Hepatocyte (in vitro differentiated cells): ENCODE measurements around the gene TPBGL. TPM values are rescaled to one million over a fixed set of nuclear protein-coding genes. Genes with fewer than 3 reads are reported as not detected.

Experiments used
- DNase-seq: peaks from one replicate; pipeline ENCODE4 v3.0.0-alpha.2; 2016; ENCODE audit warnings: low spot score
- H2AFZ ChIP-seq: fragments of 200-600 bp; sonication (generic); 2 replicates; pipeline ENCODE4 v1.6.0; 2016; ENCODE audit warnings: antibody characterized with exemption, mild to moderate bottlenecking
- H3K27ac ChIP-seq: fragments of 200-600 bp; sonication (generic); 2 replicates; pipeline ENCODE4 v1.5.1; 2016; ENCODE audit warnings: mild to moderate bottlenecking
- H3K27me3 ChIP-seq: fragments of 200-600 bp; sonication (generic); 2 replicates; pipeline ENCODE4 v1.6.1; 2016
- H3K36me3 ChIP-seq: fragments of 200-600 bp; sonication (generic); replicated peaks from 2 replicates; pipeline ENCODE4 v1.5.1; 2016; ENCODE audit warnings: low read depth; ENCODE audit not compliant: insufficient read depth
- H3K4me1 ChIP-seq: fragments of 200-600 bp; sonication (generic); 2 replicates; pipeline ENCODE4 v1.5.1; 2016; ENCODE audit warnings: mild to moderate bottlenecking, moderate library complexity; ENCODE audit not compliant: insufficient read depth
- H3K4me2 ChIP-seq: fragments of 200-600 bp; sonication (generic); 2 replicates; pipeline ENCODE4 v1.6.0; 2016
- H3K4me3 ChIP-seq: fragments of 200-600 bp; sonication (generic); 2 replicates; pipeline ENCODE4 v1.5.1; 2016; ENCODE audit warnings: mild to moderate bottlenecking
- H3K79me2 ChIP-seq: fragments of 200-600 bp; sonication (generic); 2 replicates; pipeline ENCODE4 v1.6.0; 2017; ENCODE audit warnings: mild to moderate bottlenecking
- H3K9me2 ChIP-seq: fragments of 200-600 bp; sonication (generic); replicated peaks from 2 replicates; pipeline ENCODE4 v1.6.0; 2017; ENCODE audit warnings: mild to moderate bottlenecking; ENCODE audit not compliant: insufficient read depth
- H3K9me3 ChIP-seq: fragments of 200-600 bp; sonication (generic); 2 replicates; pipeline ENCODE4 v1.5.1; 2016; ENCODE audit warnings: low read depth, mild to moderate bottlenecking
- H4K20me1 ChIP-seq: fragments of 200-600 bp; sonication (generic); 2 replicates; pipeline ENCODE4 v1.6.0; 2016; ENCODE audit warnings: mild to moderate bottlenecking; ENCODE audit not compliant: insufficient read depth, poor library complexity, severe bottlenecking
- CTCF ChIP-seq: fragments of 200-600 bp; sonication (generic); IDR thresholded peaks from 2 replicates; pipeline ENCODE4 v1.5.1; 2016; ENCODE audit warnings: antibody characterized with exemption, mild to moderate bottlenecking; ENCODE audit not compliant: poor library complexity
- EZH2 ChIP-seq: fragments of 200-600 bp; sonication (generic); IDR thresholded peaks from 2 replicates; pipeline ENCODE4 v1.6.1; 2016; ENCODE audit warnings: antibody characterized with exemption, mild to moderate bottlenecking, borderline replicate concordance
- EZH2phosphoT487 ChIP-seq: fragments of 200-600 bp; sonication (generic); IDR thresholded peaks from one replicate; pipeline ENCODE4 v1.6.1; 2018; ENCODE audit warnings: antibody characterized with exemption, mild to moderate bottlenecking, low read depth, moderate library complexity; ENCODE audit not compliant: unreplicated experiment, severe bottlenecking
- WGBS: methylation state at CpG from one replicate; pipeline ENCODE4 v1.1.6; 2016; ENCODE audit warnings: low lambda C conversion rate; ENCODE audit errors: missing lambda C conversion rate; 5-methylcytosine and 5-hydroxymethylcytosine counted together
- polyA plus RNA-seq: library from polyadenylated mRNA; unstranded; fragments of >200 nt; fragmentation: Nextera tagmentation; extraction: Ambion mirVana; gene quantifications from 2 replicates; pipeline ENCODE4 v1.2.1, GENCODE V29; 2016
- total RNA-seq: library from RNA; depleted of rRNA; stranded (reverse); fragments of >200 nt; gene quantifications from 2 replicates; pipeline ENCODE4 v1.2.3, GENCODE V29; 2014

The TPBGL gene
- total and polyA plus RNA-seq, 2 experiments from 2014 or later, result 0.12 TPM; not detected in 1

DNA sequence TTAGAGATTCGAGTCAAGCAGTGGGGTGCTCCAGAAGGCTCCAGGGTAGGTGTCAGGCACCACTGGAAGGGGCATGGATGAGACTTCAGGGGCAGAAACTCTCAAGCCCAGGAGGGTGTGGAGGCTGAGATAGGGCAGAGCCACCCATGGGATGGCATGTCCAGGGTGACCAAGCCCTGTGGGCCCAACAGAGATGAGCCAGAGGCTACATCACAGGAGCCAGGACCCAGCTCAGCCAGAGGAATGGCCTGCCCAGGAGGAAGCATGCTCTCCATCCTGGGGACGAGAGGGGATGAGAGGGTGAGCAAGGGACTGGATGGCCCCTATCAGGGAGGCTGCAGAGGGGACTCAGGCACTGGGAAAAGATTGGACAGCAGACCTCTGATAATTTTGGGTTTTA is 46.9 kb upstream of the TPBGL start:
- Histone ChIP-seq H3K4me2 (no peak overlapping the region), H3K27me3 (no peaks in the 10 kb centered on the region), H2AFZ (no peak overlapping the region), H3K9me2 (no peaks in the 10 kb centered on the region), H4K20me1 (no peaks in the 10 kb centered on the region), H3K27ac (no peak overlapping the region), H3K79me2 (no peaks in the 10 kb centered on the region), H3K4me1 (no peaks in the 10 kb centered on the region), H3K9me3 (no peaks in the 10 kb centered on the region), H3K36me3 (no peaks in the 10 kb centered on the region), H3K4me3 (no peak overlapping the region)
- TF ChIP-seq CTCF, result no peak
- TF ChIP-seq EZH2phosphoT487, result no peak
- 80% methylated on average over 2 of the region's 2 CpGs for WGBS
- no peak for DNase-seq

DNA sequence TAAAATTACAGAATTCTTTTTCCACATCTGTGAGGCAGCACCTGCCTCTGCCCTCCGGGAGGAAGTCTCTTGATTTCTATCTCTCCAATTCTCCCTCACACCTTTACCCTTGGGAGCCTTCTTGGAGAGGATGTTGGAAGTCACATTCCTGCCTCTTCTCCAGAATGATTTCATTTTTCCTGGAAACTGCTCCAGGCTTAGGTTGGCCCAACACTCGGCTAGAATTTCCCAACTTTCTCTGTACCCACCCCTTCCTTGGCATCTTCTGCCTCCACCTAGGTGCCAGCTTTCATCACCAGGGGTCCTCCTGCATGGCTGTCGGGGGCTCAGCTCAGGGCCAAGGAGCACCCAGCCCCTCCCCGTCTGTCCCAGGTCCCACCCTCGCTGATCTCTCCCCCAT is 46.4 kb upstream of the TPBGL start:
- Histone ChIP-seq H3K79me2 (no peaks in the 10 kb centered on the region), H3K27me3 (no peaks in the 10 kb centered on the region), H3K4me1 (no peaks in the 10 kb centered on the region), H3K4me2 (no peak overlapping the region), H4K20me1 (no peaks in the 10 kb centered on the region), H3K9me2 (no peaks in the 10 kb centered on the region), H3K4me3 (no peak overlapping the region), H3K27ac (no peak overlapping the region), H2AFZ (no peak overlapping the region), H3K9me3 (no peaks in the 10 kb centered on the region), H3K36me3 (no peaks in the 10 kb centered on the region)
- WGBS, result 69% methylated on average over 2 of the region's 5 CpGs
- no peak for DNase-seq
- TF ChIP-seq CTCF, result no peak
- TF ChIP-seq EZH2, result no peak
- no peak for TF ChIP-seq EZH2phosphoT487

- no peak for DNase-seq
- 98% methylated on average over 7 of the region's 7 CpGs for WGBS
- H3K4me1 ChIP-seq, result no peaks in the 10 kb centered on the region
- no peak overlapping the region for H2AFZ ChIP-seq
- no peak overlapping the region for H3K27ac ChIP-seq
- H3K4me3 ChIP-seq, result no peak overlapping the region
- no peaks in the 10 kb centered on the region for H3K9me3 ChIP-seq
- H3K79me2 ChIP-seq, result no peaks in the 10 kb centered on the region
- TF ChIP-seq EZH2, result no peak
- TF ChIP-seq EZH2phosphoT487, result no peak
- TF ChIP-seq CTCF, result no peak
- H4K20me1 ChIP-seq, result no peaks in the 10 kb centered on the region
- H3K36me3 ChIP-seq, result no peaks in the 10 kb centered on the region
- H3K4me2 ChIP-seq, result no peak overlapping the region
- H3K9me2 ChIP-seq, result no peaks in the 10 kb centered on the region
- H3K27me3 ChIP-seq, result no peaks in the 10 kb centered on the region
Measured at GRCh38 chr11:75195167-75195962, 45.2 kb upstream of the TPBGL start.
